GM23338 (cell line): ENCODE data around the gene CXCL6. TPM values are rescaled to one million over a fixed set of nuclear protein-coding genes. Genes with fewer than 3 reads are reported as not detected.

Experiments used
- ATAC-seq: fragments of 200-7000 bp; cut with Tn5 transposase; 3 replicates; pipeline ENCODE4 v1.9.1; 2020
- DNase-seq: peaks from one replicate; pipeline ENCODE4 v3.0.0-alpha.2; 2015; ENCODE audit warnings: low spot score
- H2AFZ ChIP-seq: fragments of 200-600 bp; sonication (generic); 2 replicates; pipeline ENCODE4 v1.8.0; 2016; ENCODE audit warnings: antibody characterized with exemption, mild to moderate bottlenecking, moderate library complexity
- H3F3A ChIP-seq: fragments of 200-600 bp; sonication (generic); replicated peaks from 2 replicates; pipeline ENCODE4 v1.8.0; 2017; ENCODE audit warnings: antibody characterized with exemption, mixed run types, low read depth
- H3K27ac ChIP-seq: fragments of 200-600 bp; sonication (generic); 2 replicates; pipeline ENCODE4 v1.6.1; 2016; ENCODE audit warnings: low read depth
- H3K27me3 ChIP-seq: fragments of 200-600 bp; sonication (generic); 2 replicates; pipeline ENCODE4 v1.8.0; 2016; ENCODE audit warnings: mild to moderate bottlenecking, mixed run types, moderate library complexity; ENCODE audit not compliant: insufficient read depth
- H3K36me3 ChIP-seq: fragments of 200-600 bp; sonication (generic); 2 replicates; pipeline ENCODE4 v1.8.0; 2016; ENCODE audit warnings: mild to moderate bottlenecking; ENCODE audit not compliant: insufficient read depth
- H3K4me1 ChIP-seq: fragments of 200-600 bp; sonication (generic); 2 replicates; pipeline ENCODE4 v1.8.0; 2016; ENCODE audit warnings: mild to moderate bottlenecking, moderate library complexity; ENCODE audit not compliant: insufficient read depth
- H3K4me2 ChIP-seq: fragments of 200-600 bp; sonication (generic); 2 replicates; pipeline ENCODE4 v1.7.1; 2017; ENCODE audit warnings: mixed run types
- H3K4me3 ChIP-seq: fragments of 200-600 bp; sonication (generic); 2 replicates; pipeline ENCODE4 v1.6.1; 2016; ENCODE audit warnings: mixed run types
- H3K79me2 ChIP-seq: fragments of 200-600 bp; sonication (generic); replicated peaks from 2 replicates; pipeline ENCODE4 v1.8.0; 2017; ENCODE audit warnings: mild to moderate bottlenecking; ENCODE audit not compliant: insufficient read depth
- H3K9me2 ChIP-seq: fragments of 200-600 bp; sonication (generic); 2 replicates; pipeline ENCODE4 v1.8.0; 2017; ENCODE audit not compliant: insufficient read depth
- H4K20me1 ChIP-seq: fragments of 200-600 bp; sonication (generic); replicated peaks from 2 replicates; pipeline ENCODE4 v1.8.0; 2017; ENCODE audit warnings: mild to moderate bottlenecking; ENCODE audit not compliant: insufficient read depth
- H3K27ac Mint-ChIP-seq: 2 replicates; pipeline ENCODE4 v1.8.0; 2020; ENCODE audit warnings: inconsistent platforms, mild to moderate bottlenecking, moderate library complexity, mixed read lengths
- H3K27me3 Mint-ChIP-seq: 3 replicates; pipeline ENCODE4 v1.8.0; 2022; ENCODE audit warnings: low read depth, mild to moderate bottlenecking, moderate library complexity, mixed read lengths, inconsistent platforms; ENCODE audit not compliant: insufficient read depth, poor library complexity
- H3K36me3 Mint-ChIP-seq: 3 replicates; pipeline ENCODE4 v1.8.0; 2021; ENCODE audit warnings: low read depth, mild to moderate bottlenecking, inconsistent platforms, moderate library complexity, mixed read lengths
- H3K4me1 Mint-ChIP-seq: 3 replicates; pipeline ENCODE4 v1.8.0; 2020; ENCODE audit warnings: mild to moderate bottlenecking, inconsistent platforms, mixed read lengths
- H3K4me3 Mint-ChIP-seq: 3 replicates; pipeline ENCODE4 v1.8.0; 2021; ENCODE audit warnings: moderate library complexity, mild to moderate bottlenecking, inconsistent platforms, mixed read lengths
- H3K9me3 Mint-ChIP-seq: 3 replicates; pipeline ENCODE4 v1.8.0; 2020; ENCODE audit warnings: moderate library complexity, mild to moderate bottlenecking, inconsistent platforms, mixed read lengths
- CREB1 ChIP-seq: fragments of 250-450 bp; sonication (Bioruptor Pico); IDR thresholded peaks from 2 replicates; pipeline ENCODE4 v1.5.0; 2020; ENCODE audit warnings: low read depth, mild to moderate bottlenecking, moderate library complexity
- CTCF ChIP-seq, 2 experiments: fragments of 200-600 bp in 1 of 2; sonication (generic) in 1 of 2; conservative IDR thresholded peaks; 2 replicates each; pipeline versions ENCODE4 v1.5.1 to v1.6.1; 2016 to 2017; ENCODE audit warnings: antibody characterized with exemption in 2 of 2, low read depth in 2 of 2, mild to moderate bottlenecking in 2 of 2, moderate library complexity in 1 of 2
- EZH2phosphoT487 ChIP-seq: fragments of 200-600 bp; sonication (generic); IDR thresholded peaks from one replicate; pipeline ENCODE4 v1.8.1; 2018; ENCODE audit warnings: antibody characterized with exemption; ENCODE audit not compliant: unreplicated experiment
- JUNB ChIP-seq: IDR thresholded peaks from one replicate; pipeline ENCODE4 v1.6.1; 2016; ENCODE audit warnings: antibody characterized with exemption; ENCODE audit not compliant: unreplicated experiment
- REST ChIP-seq: IDR thresholded peaks from one replicate; pipeline ENCODE4 v1.6.1; 2018; ENCODE audit warnings: antibody characterized with exemption; ENCODE audit not compliant: unreplicated experiment
- STAT1 ChIP-seq: IDR thresholded peaks from one replicate; pipeline ENCODE4 v1.6.1; 2016; ENCODE audit warnings: antibody characterized with exemption; ENCODE audit not compliant: unreplicated experiment
- ZNF114 ChIP-seq: fragments of 250-450 bp; sonication (Bioruptor Pico); IDR thresholded peaks from 2 replicates; pipeline ENCODE4 v1.5.0; 2020; ENCODE audit warnings: mild to moderate bottlenecking, moderate library complexity
- ZNF331 ChIP-seq: fragments of 250-450 bp; sonication (Bioruptor Pico); IDR thresholded peaks from 2 replicates; pipeline ENCODE4 v1.5.0; 2020; ENCODE audit warnings: low read depth, mild to moderate bottlenecking, moderate library complexity
- ZNF462 ChIP-seq: fragments of 250-450 bp; sonication (Bioruptor Pico); IDR thresholded peaks from 2 replicates; pipeline ENCODE4 v1.5.0; 2020; ENCODE audit warnings: mild to moderate bottlenecking, moderate library complexity
- polyA plus RNA-seq: library from polyadenylated mRNA; unstranded; fragments of >200 nt; fragmentation: Nextera tagmentation; extraction: Ambion mirVana; gene quantifications from 2 replicates; pipeline ENCODE4 v1.2.1, GENCODE V29; 2016
- total RNA-seq: library from RNA; depleted of rRNA; stranded (reverse); fragments of >200 nt; shearing (Covaris generic); gene quantifications from 2 replicates; pipeline ENCODE4 v1.2.3, GENCODE V29; 2014

The CXCL6 gene
- total and polyA plus RNA-seq, 2 experiments from 2014 or later, result 7.2 to 11.8 TPM

GRCh38 chr4:73810191-73810590, 26.3 kb upstream of the CXCL6 start (continued):
- TF ChIP-seq REST, result no peak
- no peak for TF ChIP-seq ZNF331

GRCh38 chr4:73811841-73812240, 24.6 kb upstream of the CXCL6 start:
- Histone ChIP-seq H2AFZ (no peak overlapping the region), H4K20me1 (no peaks in the 10 kb centered on the region), H3F3A (no peaks in the 10 kb centered on the region), H3K27me3 (no peaks in the 10 kb centered on the region), H3K36me3 (no peaks in the 10 kb centered on the region), H3K9me2 (peaks cover 7% of the 10 kb centered on the region), H3K4me1 (peaks cover 5% of the 10 kb centered on the region; the same call in 1 of the 2 replicates), H3K27ac (no peak overlapping the region), H3K4me3 (no peak overlapping the region), H3K4me2 (no peak overlapping the region), H3K79me2 (no peaks in the 10 kb centered on the region)
- H3K27ac Mint-ChIP-seq, result no peak overlapping the region
- ATAC-seq (no peak), DNase-seq (no peak)
- H3K36me3 Mint-ChIP-seq, result no peaks in the 10 kb centered on the region; the same call in 2 of the 3 replicates
- no peak for TF ChIP-seq CREB1 (CRISPR knock-in tag)
- H3K4me3 Mint-ChIP-seq, result no peak overlapping the region
- peaks cover 13% of the 10 kb centered on the region for H3K4me1 Mint-ChIP-seq
- H3K9me3 Mint-ChIP-seq, result no peaks in the 10 kb centered on the region
- no peaks in the 10 kb centered on the region for H3K27me3 Mint-ChIP-seq

- peak overlapping the region; percentile 64; the same call in 1 of the 2 replicates for H2AFZ ChIP-seq
- H3K4me3 ChIP-seq, result no peak overlapping the region
- H4K20me1 ChIP-seq, result no peaks in the 10 kb centered on the region
- Mint-ChIP-seq H3K4me3 (no peak overlapping the region), H3K36me3 (no peaks in the 10 kb centered on the region; the same call in 2 of the 3 replicates), H3K27me3 (no peaks in the 10 kb centered on the region), H3K27ac (no peak overlapping the region), H3K4me1 (peaks cover 21% of the 10 kb centered on the region), H3K9me3 (no peaks in the 10 kb centered on the region)
- H3K27ac ChIP-seq, result no peak overlapping the region
- peaks cover 16% of the 10 kb centered on the region for H3K9me2 ChIP-seq
- no peak for ATAC-seq
- H3K4me2 ChIP-seq, result no peak overlapping the region
- DNase-seq, result no peak
- peaks cover 15% of the 10 kb centered on the region for H3K4me1 ChIP-seq
- H3F3A ChIP-seq, result no peaks in the 10 kb centered on the region
- no peaks in the 10 kb centered on the region for H3K79me2 ChIP-seq
- H3K36me3 ChIP-seq, result no peaks in the 10 kb centered on the region
- no peaks in the 10 kb centered on the region for H3K27me3 ChIP-seq
- no peak for TF ChIP-seq CTCF (conservative IDR thresholded peaks at IDR 0.05; ENCODE audit: low read depth in 2 of 2)
- no peak for TF ChIP-seq ZNF331
- TF ChIP-seq JUNB, result no peak
- TF ChIP-seq ZNF462, result no peak
- TF ChIP-seq ZNF114 (CRISPR knock-in tag), result no peak
- TF ChIP-seq STAT1, result no peak
- no peak for TF ChIP-seq EZH2phosphoT487
Measured at GRCh38 chr4:73814679-73815078, 21.8 kb upstream of the CXCL6 start.
